Liver (tissue), 9 donors: ENCODE data around the gene COQ8A. TPM values are rescaled to one million over a fixed set of nuclear protein-coding genes. Genes with fewer than 3 reads are reported as not detected.

ENCODE experiments used
- DNase-seq: peaks from one replicate; pipeline ENCODE4 v3.0.0-alpha.2; 2017; ENCODE audit warnings: low spot score
- H3K27ac ChIP-seq, 2 donors: one replicate each; pipeline ENCODE4 v1.7.0; 2013; ENCODE audit warnings: inconsistent platforms in 2 of 2, low read length in 2 of 2, control low read depth in 1 of 2, low read depth in 1 of 2, mild to moderate bottlenecking in 1 of 2
- H3K27me3 ChIP-seq, 4 donors: one replicate each; pipeline versions ENCODE4 v1.6.1 to v1.7.0; 2013; ENCODE audit warnings: low read length in 3 of 4, inconsistent platforms in 1 of 4, mild to moderate bottlenecking in 1 of 4, moderate library complexity in 1 of 4; ENCODE audit not compliant: control insufficient read depth in 4 of 4, insufficient read depth in 4 of 4
- H3K36me3 ChIP-seq, 4 donors: one replicate each; pipeline versions ENCODE4 v1.6.1 to v1.7.0; 2013; ENCODE audit warnings: low read length in 3 of 4, mild to moderate bottlenecking in 3 of 4, low read depth in 1 of 4, moderate library complexity in 1 of 4; ENCODE audit not compliant: control insufficient read depth in 4 of 4, insufficient read depth in 3 of 4
- H3K4me1 ChIP-seq, 4 donors: one replicate each; pipeline versions ENCODE4 v1.6.1 to v1.7.0; 2013; ENCODE audit warnings: low read length in 3 of 4, mild to moderate bottlenecking in 3 of 4, moderate library complexity in 1 of 4; ENCODE audit not compliant: control insufficient read depth in 4 of 4, insufficient read depth in 4 of 4
- H3K4me3 ChIP-seq, 3 donors: one replicate each; pipeline versions ENCODE4 v1.6.1 to v1.7.0; 2013; ENCODE audit warnings: low read length in 3 of 3, control low read depth in 1 of 3, low read depth in 1 of 3, mild to moderate bottlenecking in 1 of 3
- H3K9ac ChIP-seq, 2 donors: one replicate each; pipeline ENCODE4 v1.7.0; 2013; ENCODE audit warnings: low read length in 2 of 2, mild to moderate bottlenecking in 2 of 2, moderate library complexity in 2 of 2, control low read depth in 1 of 2, low read depth in 1 of 2
- H3K9me3 ChIP-seq, 4 donors: one replicate each; pipeline versions ENCODE4 v1.6.1 to v1.7.0; 2013; ENCODE audit warnings: low read length in 3 of 4; ENCODE audit not compliant: control insufficient read depth in 4 of 4
- EGR1 ChIP-seq, 2 donors: IDR thresholded peaks; 2 replicates each; pipeline ENCODE4 v1.6.1; 2016 to 2018; ENCODE audit warnings: antibody characterized with exemption in 2 of 2, low read depth in 2 of 2
- FOXA1 ChIP-seq: IDR thresholded peaks from 2 replicates; pipeline ENCODE4 v1.6.1; 2016; ENCODE audit warnings: antibody characterized with exemption
- FOXA2 ChIP-seq: IDR thresholded peaks from 2 replicates; pipeline ENCODE4 v1.6.1; 2016; ENCODE audit warnings: antibody characterized with exemption
- GABPA ChIP-seq, 2 donors: IDR thresholded peaks in 1 of 2; conservative IDR thresholded peaks in 1 of 2; 2 replicates each; pipeline ENCODE4 v1.6.1; 2016; ENCODE audit warnings: antibody characterized with exemption in 2 of 2, mild to moderate bottlenecking in 1 of 2, moderate library complexity in 1 of 2
- HNF4A ChIP-seq, 2 donors: conservative IDR thresholded peaks; 2 replicates each; pipeline ENCODE4 v1.6.1; 2016; ENCODE audit warnings: antibody characterized with exemption in 2 of 2, mild to moderate bottlenecking in 2 of 2
- HNF4G ChIP-seq: IDR thresholded peaks from 2 replicates; pipeline ENCODE4 v1.6.1; 2016; ENCODE audit warnings: antibody characterized with exemption
- NR2F2 ChIP-seq: IDR thresholded peaks from 2 replicates; pipeline ENCODE4 v1.6.1; 2016; ENCODE audit warnings: antibody characterized with exemption
- RAD21 ChIP-seq, 2 donors: IDR thresholded peaks; 2 replicates each; pipeline ENCODE4 v1.6.1; 2016; ENCODE audit warnings: antibody characterized with exemption in 2 of 2, mild to moderate bottlenecking in 2 of 2
- YY1 ChIP-seq: IDR thresholded peaks from 2 replicates; pipeline ENCODE4 v1.6.1; 2016; ENCODE audit warnings: antibody characterized with exemption, mild to moderate bottlenecking
- WGBS: extraction: QIAGEN DNeasy Blood & Tissue Kit; methylation state at CpG from one replicate; pipeline ENCODE4 v1.1.7; 2013; 5-methylcytosine and 5-hydroxymethylcytosine counted together
- polyA plus RNA-seq, 2 donors: library from polyadenylated mRNA; stranded (reverse) in 1 of 2; unstranded in 1 of 2; fragments of 200-250 nt in 1 of 2; fragments of >200 nt in 1 of 2; fragmentation: Nextera tagmentation in 1 of 2; extraction: Ambion mirVana in 1 of 2; gene quantifications; one replicate each; pipeline versions ENCODE4 v1.2.1 to v1.2.3, GENCODE V29; 2013 to 2015
- total RNA-seq, 2 donors: library from RNA; depleted of rRNA; stranded (reverse); fragments of >200 nt; gene quantifications; one replicate each; pipeline ENCODE4 v1.2.3, GENCODE V29; 2014
- TF ChIP-seq, protein P1 (sequence below): IDR thresholded peaks from 2 replicates; pipeline ENCODE4 v1.6.1; 2016; ENCODE audit warnings: antibody characterized with exemption
- TF ChIP-seq, protein P2 (sequence below): IDR thresholded peaks from 2 replicates; pipeline ENCODE4 v1.6.1; 2016; ENCODE audit warnings: antibody characterized with exemption
- TF ChIP-seq, protein P3 (sequence below): IDR thresholded peaks from 2 replicates; pipeline ENCODE4 v1.6.1; 2016; ENCODE audit warnings: antibody characterized with exemption, mild to moderate bottlenecking
- TF ChIP-seq, protein P4 (sequence below): fragments of 150-350 bp; IDR thresholded peaks from 2 replicates; pipeline ENCODE4 v1.5.1; 2017; ENCODE audit warnings: improper control_type of control experiment, low read depth, low read length; ENCODE audit not compliant: missing input control
- donor health status: healthy.
- donor health status: healthy.
- donor health status: healthy.
- donor health status: healthy.
- donor health status: healthy.

COQ8A gene
- total and polyA plus RNA-seq, 4 donors: 24.4 to 60.0 (median 54.9) TPM

DNA sequence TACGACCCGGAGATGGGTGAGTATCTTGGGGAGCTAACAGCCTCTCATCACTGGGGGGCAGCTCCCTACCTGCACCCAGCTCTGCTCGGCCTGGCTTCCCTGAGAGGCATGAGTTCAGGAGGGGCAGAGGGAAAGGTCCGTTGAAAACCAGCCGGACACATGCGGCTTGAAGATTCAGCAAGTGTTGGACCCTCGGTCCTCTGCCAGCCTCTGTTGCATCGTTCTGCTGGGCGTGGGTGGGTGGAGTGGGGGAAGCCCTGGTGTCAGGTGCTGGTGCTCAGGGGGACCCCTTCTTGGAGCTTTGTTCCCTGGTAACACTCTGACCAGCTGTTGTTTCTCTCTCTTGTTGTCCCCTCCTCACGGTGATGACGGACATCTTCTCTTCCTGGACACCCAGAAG, 48.7 kb upstream of the COQ8A start:
- peaks cover 0 to 3% (median 0%) of the 10 kb centered on the region in 4 donors for H3K4me1 ChIP-seq
- TF ChIP-seq FOXA2 (no peak), HNF4A (conservative IDR thresholded peaks at IDR 0.05) (no peak)
- H3K27me3 ChIP-seq: no peaks in the 10 kb centered on the region
- no peaks in the 10 kb centered on the region for H3K9me3 ChIP-seq
- no peak overlapping the region for H3K27ac ChIP-seq
- no peak overlapping the region for H3K9ac ChIP-seq
- no peak for DNase-seq
- H3K36me3 ChIP-seq: peaks cover 7 to 50% (median 20%) of the 10 kb centered on the region in 4 donors
- H3K4me3 ChIP-seq: no peak overlapping the region
- WGBS: 94% methylated on average over 11 of the region's 11 CpGs

DNA sequence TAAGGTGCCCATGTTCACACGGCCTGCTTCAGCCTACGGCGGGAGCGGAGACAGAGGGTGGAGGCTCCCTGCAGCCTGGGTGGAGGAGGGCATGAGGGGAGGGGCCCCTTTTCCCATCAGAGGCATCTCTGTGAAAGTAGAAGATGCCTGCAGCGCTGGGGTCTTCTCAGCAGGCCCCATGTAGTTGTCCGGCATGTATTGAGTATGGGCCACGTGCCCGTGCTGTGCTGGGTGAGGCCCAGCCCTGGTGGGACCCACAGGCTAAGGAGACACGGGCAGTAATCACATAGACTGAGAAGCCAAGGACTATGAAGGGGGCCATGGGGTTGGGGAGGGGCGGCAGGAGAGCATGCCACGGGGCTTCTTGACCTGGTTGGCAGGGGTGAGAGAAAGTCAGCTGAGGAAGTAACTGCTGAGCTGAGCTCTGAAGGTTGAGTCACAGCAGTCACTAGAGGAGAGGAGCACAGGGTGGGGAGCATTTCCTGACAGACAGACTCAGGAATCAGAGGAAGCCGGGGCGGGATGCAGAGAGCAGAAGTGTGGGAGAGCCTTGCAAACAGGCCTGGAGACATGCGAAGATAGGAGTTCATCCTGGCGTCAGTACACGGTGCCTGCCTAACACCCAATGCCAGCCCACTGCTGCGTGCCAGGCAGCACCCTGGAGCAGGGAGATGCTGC, 48.1 kb upstream of the COQ8A start:
- no peaks in the 10 kb centered on the region for H3K9me3 ChIP-seq
- DNase-seq: no peak
- TF ChIP-seq NR2F2: no peak
- H3K4me1 ChIP-seq: peaks cover 0 to 3% (median 0%) of the 10 kb centered on the region in 4 donors
- H3K36me3 ChIP-seq: peaks cover 7 to 50% (median 20%) of the 10 kb centered on the region in 4 donors
- H3K4me3 ChIP-seq: no peak overlapping the region
- no peak overlapping the region for H3K9ac ChIP-seq
- no peak overlapping the region for H3K27ac ChIP-seq
- WGBS: 87% methylated on average over 17 of the region's 17 CpGs
- H3K27me3 ChIP-seq: no peaks in the 10 kb centered on the region

DNA sequence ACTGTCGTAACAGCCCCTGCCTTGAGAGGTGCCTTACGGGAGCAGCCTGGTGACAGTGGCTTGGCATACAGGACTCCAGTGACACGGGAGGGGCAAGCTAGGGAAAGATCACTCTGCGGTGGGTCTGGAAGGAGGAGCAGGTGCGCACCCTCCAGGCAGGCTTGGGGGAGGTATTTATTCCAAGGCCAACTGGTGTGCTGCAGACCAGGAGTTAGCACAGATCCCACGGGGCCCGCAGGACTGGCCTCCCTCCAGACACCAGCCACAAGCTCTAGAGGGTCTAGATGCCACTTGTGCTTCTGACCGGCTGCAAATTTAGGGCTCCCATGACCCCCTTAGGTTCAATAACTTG, 47.6 kb upstream of the COQ8A start:
- H3K9ac ChIP-seq: no peak overlapping the region
- no peak overlapping the region for H3K4me3 ChIP-seq
- no peaks in the 10 kb centered on the region for H3K9me3 ChIP-seq
- peaks cover 7 to 50% (median 20%) of the 10 kb centered on the region in 4 donors for H3K36me3 ChIP-seq
- H3K27ac ChIP-seq: no peak overlapping the region
- DNase-seq: no peak
- WGBS: 85% methylated on average over 8 of the region's 8 CpGs
- no peak for TF ChIP-seq FOXA1
- no peak for TF ChIP-seq FOXA2
- TF ChIP-seq, protein P1, sequence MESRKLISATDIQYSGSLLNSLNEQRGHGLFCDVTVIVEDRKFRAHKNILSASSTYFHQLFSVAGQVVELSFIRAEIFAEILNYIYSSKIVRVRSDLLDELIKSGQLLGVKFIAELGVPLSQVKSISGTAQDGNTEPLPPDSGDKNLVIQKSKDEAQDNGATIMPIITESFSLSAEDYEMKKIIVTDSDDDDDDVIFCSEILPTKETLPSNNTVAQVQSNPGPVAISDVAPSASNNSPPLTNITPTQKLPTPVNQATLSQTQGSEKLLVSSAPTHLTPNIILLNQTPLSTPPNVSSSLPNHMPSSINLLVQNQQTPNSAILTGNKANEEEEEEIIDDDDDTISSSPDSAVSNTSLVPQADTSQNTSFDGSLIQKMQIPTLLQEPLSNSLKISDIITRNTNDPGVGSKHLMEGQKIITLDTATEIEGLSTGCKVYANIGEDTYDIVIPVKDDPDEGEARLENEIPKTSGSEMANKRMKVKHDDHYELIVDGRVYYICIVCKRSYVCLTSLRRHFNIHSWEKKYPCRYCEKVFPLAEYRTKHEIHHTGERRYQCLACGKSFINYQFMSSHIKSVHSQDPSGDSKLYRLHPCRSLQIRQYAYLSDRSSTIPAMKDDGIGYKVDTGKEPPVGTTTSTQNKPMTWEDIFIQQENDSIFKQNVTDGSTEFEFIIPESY: no peak
- TF ChIP-seq, protein P2, sequence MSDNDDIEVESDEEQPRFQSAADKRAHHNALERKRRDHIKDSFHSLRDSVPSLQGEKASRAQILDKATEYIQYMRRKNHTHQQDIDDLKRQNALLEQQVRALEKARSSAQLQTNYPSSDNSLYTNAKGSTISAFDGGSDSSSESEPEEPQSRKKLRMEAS: no peak
- TF ChIP-seq, protein P3, sequence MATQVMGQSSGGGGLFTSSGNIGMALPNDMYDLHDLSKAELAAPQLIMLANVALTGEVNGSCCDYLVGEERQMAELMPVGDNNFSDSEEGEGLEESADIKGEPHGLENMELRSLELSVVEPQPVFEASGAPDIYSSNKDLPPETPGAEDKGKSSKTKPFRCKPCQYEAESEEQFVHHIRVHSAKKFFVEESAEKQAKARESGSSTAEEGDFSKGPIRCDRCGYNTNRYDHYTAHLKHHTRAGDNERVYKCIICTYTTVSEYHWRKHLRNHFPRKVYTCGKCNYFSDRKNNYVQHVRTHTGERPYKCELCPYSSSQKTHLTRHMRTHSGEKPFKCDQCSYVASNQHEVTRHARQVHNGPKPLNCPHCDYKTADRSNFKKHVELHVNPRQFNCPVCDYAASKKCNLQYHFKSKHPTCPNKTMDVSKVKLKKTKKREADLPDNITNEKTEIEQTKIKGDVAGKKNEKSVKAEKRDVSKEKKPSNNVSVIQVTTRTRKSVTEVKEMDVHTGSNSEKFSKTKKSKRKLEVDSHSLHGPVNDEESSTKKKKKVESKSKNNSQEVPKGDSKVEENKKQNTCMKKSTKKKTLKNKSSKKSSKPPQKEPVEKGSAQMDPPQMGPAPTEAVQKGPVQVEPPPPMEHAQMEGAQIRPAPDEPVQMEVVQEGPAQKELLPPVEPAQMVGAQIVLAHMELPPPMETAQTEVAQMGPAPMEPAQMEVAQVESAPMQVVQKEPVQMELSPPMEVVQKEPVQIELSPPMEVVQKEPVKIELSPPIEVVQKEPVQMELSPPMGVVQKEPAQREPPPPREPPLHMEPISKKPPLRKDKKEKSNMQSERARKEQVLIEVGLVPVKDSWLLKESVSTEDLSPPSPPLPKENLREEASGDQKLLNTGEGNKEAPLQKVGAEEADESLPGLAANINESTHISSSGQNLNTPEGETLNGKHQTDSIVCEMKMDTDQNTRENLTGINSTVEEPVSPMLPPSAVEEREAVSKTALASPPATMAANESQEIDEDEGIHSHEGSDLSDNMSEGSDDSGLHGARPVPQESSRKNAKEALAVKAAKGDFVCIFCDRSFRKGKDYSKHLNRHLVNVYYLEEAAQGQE: no peak
- TF ChIP-seq, protein P4, sequence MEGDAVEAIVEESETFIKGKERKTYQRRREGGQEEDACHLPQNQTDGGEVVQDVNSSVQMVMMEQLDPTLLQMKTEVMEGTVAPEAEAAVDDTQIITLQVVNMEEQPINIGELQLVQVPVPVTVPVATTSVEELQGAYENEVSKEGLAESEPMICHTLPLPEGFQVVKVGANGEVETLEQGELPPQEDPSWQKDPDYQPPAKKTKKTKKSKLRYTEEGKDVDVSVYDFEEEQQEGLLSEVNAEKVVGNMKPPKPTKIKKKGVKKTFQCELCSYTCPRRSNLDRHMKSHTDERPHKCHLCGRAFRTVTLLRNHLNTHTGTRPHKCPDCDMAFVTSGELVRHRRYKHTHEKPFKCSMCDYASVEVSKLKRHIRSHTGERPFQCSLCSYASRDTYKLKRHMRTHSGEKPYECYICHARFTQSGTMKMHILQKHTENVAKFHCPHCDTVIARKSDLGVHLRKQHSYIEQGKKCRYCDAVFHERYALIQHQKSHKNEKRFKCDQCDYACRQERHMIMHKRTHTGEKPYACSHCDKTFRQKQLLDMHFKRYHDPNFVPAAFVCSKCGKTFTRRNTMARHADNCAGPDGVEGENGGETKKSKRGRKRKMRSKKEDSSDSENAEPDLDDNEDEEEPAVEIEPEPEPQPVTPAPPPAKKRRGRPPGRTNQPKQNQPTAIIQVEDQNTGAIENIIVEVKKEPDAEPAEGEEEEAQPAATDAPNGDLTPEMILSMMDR: no peak
- TF ChIP-seq NR2F2: no peak
- no peak for TF ChIP-seq RAD21 (IDR thresholded peaks at IDR 0.05)
- no peak for TF ChIP-seq HNF4A (conservative IDR thresholded peaks at IDR 0.05)
- TF ChIP-seq YY1: no peak
- TF ChIP-seq EGR1 (IDR thresholded peaks at IDR 0.05; ENCODE audit: low read depth in 2 of 2): no peak
- TF ChIP-seq GABPA (IDR thresholded peaks at IDR 0.05 in 1 of 2, conservative IDR thresholded peaks at IDR 0.05 in 1 of 2): no peak
- no peak for TF ChIP-seq HNF4G
- peaks cover 0 to 3% (median 0%) of the 10 kb centered on the region in 4 donors for H3K4me1 ChIP-seq
- no peaks in the 10 kb centered on the region for H3K27me3 ChIP-seq
